ENCODE results near the gene ONECUT3.

ONECUT3 gene

DNA sequence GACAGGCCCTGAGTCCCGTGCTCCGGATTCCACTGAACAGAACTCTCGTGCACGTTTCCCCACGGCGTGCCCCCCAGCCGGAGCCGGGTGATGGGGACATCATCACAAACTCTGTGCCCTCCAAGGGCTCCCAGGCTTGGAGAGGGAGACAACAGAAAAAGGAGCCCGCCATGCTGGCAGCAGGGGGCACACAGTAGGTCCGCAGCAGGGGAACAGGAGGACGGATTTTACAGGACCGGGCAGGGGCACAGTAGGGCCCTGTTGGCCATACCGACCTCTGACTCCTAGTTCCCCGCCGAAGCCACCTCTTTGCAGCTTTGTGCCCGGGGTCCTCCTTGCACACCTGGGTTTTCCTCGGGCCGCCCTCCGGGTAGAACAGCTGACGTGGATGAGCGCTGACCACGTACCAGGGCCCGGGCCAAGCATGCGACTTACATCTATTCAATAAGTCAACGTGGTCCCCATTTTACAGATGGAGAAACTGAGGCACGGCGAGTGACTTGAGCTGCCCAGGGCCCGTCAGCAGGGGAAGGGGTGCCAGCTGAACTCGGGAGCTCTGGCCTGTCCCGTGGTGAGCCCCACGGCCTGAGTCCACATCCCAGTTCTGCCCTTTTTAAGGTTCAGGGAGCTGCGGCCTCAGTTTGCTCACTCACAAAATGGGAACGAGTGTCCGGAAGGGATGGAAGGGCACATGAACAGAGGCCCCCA is 10.2 kb upstream of the ONECUT3 start:
- DNase-seq: no peak

DNA sequence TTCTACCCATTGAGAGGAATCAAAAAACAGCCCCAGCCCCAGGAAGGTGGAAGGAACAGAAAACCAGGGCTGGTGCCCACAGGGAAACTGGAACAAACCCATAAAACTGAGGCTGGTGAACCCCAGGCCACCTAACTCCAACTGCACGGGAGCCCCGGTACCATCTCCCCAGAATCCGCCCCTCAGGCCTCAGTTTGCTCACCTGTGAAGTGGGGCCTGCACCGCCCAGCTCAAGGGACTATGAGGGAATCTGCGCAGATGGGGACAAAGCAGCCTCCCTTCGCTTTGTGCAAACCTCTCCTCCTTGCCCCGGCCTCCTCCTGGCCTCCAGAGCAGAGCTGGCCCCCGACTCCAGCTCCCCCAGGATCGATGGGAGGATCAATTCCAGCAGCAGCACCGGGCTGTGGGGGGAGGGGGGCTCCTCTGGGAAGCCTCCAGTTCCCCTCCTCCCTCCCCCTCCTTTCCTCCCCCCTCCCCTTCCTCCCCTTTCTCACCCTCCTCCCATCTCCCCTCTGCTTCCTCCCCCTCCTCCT is 9.1 kb upstream of the ONECUT3 start:
- no peak for DNase-seq

DNA sequence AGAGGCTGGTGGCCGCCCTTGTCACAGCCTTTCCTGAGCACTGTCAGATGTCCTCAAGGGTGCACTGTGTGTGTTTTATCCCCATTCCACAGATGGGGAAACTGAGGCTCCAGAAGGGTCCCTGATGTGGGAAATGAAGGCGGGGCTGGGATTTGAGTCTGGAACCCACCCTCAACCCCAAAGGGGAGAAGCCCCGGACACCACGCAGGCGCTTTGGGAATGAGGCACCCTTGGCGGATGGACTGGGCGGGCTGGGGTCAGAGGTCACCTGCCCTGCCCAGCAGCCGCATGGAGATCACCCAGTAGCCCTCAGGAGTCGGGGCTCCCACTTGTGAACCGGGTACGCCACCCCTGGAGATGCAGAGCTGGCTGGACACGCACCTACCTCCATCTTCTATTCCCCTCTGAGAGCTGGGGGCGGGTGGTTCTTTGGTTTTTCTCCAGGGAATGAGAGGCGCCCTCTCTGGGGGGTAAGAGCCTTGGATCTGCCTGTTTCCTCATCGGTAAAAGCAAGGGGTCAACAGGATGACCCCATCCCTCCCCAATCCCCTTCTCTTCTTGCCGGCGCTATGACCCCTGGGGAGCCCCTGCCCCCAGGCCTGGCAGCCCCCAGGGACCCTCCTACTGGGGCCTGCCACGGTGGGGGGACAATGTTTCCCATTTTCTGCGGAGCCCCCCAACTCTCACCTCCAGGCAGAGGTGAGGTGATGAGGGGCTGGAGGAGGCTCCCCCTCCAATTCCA is 8.3 kb upstream of the ONECUT3 start:
- no peak for DNase-seq

DNA sequence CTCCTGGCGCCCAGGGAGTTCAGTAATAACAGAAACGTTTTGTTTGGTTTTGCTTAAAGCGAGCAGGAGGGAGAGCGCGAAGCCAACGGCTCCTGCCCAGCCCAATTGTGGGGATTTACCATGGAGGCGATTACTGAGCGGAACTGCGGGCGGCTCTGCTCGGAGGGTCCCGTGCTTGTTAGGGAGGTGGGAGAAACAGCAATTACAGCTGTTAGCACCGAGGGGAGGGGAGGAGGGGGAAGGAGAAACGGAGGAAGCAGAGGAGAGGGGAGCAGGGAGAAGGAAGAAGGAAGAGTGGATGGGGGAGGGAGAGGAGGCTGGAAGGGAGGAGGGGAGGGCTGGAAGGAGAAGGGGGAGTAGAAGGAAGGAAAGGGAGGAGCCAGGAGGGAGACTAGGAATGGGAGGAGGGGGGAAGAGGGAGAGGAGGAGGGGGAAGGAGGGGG is 7.7 kb upstream of the ONECUT3 start:
- DNase-seq: no peak

DNA sequence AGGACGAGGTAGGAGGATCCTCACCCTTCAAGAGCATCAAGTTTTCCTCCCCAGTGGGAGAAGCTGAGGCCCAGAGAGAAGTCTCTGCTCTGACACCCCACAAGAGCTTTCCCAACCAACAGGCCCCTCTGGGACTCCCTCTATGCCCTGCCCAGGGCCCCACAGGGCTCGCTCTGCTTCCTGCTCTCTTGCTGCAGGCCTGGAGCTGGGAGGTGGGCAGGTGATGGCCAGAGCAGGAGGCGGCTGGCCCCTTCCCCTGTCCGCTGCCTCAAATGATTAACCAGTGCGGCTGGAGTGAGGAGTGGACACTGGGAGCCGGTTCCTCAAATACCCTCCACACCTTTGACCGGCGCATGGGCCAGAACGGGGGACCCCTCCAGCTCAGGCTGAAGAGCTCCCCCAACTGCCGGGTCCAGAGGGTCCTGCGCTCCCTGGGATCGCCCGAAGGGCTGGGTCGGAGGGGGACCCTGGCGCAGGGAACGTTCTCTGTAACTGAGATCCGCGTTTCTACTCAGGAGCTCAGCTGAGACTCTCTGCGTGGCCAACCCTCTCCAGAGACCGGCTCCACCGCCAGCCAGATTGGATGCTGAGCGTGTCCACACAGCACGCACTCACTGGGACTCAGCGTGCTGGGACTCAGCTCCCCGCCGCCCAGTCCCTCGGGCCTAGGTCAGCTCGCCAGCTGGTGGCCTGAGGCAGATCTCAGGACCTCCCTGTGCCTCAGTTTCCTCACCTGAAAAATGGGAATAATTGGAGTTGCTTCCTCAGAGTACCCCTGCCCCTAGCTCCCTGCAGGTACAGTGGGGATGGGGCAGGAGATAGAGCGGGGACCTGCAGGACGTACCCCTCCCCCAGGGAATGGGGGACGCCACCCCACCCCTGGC is 6.7 kb upstream of the ONECUT3 start:
- DNase-seq: no peak

- DNase-seq: no peak
These were observed 5.8 kb upstream of the ONECUT3 start for GRCh38 chr19:1747285-1748114.

DNA sequence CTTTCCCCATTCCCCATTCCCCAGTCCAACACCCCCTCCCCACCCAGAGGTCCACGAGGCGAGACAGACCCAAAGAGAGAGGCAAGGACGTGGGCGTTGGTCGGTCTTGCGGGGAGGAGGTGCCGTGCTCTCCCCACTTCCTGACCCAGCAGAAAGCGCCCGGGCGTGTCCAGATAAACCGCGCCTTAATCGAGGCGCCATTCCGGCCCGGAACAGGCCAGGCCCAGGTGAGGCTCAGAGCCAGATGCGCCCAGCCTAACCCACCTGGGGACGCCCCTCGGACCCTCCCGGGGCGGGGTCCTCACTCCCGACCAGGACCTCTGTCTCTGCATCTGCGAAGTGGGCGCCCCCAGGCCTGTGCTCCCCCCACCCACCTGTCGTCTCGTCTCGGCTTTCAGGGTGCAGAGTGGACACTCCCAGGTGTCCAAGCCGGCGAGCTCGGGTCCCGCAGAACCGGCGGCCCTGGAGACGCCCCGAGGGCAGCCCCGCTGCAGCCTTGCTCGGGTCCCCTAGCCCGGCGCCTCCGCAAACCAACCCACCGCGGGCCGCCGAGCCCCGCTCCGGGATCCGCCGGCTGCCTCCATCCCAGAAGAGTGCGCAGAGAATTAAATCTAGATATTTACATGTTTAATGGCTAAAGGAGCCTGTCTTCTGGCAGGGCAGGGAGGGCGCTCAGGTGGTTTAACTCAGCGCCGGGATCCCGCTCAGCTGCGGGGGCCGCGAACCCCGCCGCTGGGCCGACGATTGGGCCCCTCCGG is 5.0 kb upstream of the ONECUT3 start:
- no peak for DNase-seq

DNA sequence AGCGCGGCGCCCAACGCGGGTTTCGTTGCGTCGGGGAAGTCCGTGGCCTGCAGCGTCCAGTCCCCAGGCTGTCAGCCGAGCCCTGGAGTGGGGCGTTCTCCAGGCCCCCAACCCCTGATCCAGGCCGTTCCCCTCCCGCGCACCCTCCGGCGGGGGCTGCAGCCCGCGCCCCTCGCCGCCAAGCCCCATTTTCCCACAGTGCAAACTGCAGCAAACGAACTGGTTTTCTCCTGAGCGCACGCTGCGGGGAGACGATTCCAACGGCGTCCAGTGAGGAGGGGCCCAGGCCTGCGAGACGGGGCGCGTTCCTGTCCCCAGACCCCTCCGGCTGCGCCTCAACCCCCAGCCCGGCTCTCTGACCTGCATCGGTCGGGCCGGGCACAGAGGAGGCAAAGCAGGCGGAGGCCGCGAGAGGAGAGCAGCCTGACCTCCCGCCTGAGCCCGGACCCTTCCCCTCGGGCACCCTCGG is 4.4 kb upstream of the ONECUT3 start:
- DNase-seq: no peak

- DNase-seq: no peak
These were observed 3.6 kb upstream of the ONECUT3 start for GRCh38 chr19:1749373-1750342.

DNA sequence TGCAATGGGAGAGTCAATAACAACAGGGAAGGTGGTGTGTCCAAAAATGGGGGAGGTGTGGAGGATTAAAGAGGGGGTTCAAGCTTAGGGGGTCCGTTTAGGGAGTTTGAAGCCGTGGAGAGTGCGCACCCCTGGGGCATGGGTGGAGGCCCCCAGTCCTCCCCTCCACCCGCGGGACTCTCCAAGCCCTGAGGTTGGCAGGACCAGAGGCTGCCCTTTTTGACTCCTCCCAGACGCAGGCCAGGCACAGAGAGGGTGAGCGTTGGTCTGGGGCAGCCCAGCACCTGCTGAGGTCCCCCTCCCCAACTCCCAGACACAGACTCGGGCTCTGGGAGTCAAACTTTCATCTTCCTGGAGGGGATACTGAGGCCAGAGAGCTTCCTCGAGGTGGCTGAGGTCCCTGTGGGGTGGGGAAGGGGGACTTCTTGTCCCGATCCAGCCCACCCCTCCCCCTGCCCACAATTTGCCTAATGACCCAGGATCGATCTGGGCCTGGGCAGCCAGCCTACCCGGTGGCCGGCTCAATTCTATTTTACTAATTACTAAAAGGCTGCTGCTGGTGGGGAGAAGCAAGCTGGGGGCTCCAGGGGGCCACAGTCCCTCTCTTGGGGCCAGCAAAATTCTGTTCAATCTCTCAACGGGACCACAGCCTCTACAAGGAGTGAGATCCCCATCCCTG is 2.8 kb upstream of the ONECUT3 start:
- DNase-seq: no peak

DNA sequence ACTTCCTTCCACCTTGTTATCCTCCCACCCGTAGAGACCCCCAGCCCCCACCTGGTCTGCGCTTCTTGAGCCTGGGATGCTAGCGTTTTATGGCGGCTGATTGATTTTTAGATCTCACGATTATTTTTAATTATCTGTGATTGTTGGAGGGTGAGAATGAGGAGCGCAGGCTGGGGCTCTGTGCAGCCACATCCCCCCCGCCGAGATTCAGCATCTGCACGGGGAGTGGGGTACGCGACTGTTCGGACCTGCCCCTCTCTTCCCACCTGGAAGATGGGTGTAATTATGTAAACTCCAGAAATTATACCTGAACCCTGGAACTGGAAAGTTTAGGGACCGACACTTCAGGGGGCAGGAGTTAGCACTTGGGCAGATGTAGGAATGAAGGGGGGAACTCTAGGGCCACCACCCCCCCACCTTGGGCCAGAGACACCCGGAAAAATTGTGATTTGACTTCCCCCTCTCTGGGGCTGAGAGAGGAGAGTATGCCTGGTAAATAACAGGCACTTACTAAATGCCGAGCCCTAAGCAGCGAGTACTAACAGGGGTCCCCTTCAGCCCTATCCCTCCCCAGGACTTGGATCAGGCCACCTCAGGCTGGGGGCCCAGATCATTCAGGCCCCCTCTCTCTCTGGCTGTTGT is 1.8 kb upstream of the ONECUT3 start:
- no peak for DNase-seq

DNA sequence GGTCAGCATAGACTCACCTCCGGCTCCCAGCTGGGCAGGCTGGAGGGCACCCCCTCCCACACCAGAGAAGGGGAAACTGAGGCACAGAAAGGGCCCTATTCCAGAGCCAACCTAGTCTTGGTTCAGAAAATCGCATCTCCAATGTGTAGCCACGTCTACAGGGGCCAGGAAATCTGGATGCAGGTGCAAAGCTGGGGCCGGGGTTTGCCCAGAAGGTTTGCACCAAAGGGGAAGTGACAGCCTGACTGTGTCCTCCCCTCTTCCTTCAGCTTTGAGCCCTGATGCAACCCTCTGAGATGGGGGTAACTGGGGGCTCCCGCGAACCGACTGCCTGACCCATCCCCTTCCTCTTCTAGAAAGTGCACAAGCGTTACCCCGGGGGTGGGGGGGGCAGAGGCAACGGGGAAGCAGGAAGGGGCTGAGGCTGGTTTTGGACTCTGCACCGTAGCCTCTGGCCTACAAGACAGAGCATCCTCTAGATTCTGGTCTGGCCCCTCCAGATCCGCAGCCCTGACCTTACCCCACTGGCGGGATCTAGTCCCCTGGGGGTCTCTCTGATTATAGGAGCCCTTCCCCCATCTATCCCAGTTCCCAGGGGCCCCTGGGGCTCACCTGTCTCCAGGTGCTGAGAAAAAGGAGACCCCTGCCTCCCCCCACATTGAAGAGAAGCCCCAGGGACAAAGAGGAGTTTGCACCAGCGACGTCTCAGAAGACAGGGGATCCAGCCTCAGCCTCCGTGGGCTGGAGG is 1.1 kb upstream of the ONECUT3 start:
- DNase-seq: no peak

DNA sequence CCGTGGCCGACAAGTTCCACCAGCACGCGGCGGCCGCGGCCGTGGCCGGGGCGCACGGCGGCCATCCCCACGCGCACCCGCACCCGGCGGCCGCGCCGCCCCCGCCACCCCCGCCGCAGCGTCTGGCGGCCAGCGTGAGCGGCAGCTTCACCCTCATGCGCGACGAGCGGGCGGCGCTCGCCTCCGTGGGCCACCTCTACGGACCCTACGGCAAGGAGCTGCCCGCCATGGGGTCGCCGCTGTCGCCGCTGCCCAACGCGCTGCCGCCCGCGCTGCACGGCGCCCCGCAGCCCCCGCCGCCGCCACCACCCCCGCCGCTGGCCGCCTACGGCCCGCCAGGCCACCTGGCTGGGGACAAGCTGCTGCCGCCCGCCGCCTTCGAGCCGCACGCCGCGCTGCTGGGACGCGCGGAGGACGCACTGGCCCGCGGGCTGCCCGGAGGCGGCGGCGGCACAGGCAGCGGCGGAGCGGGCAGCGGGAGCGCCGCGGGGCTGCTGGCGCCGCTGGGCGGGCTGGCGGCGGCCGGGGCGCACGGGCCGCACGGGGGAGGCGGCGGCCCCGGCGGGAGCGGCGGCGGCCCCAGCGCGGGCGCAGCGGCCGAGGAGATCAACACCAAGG is 821 bp downstream of the ONECUT3 start:
- DNase-seq: no peak

DNA sequence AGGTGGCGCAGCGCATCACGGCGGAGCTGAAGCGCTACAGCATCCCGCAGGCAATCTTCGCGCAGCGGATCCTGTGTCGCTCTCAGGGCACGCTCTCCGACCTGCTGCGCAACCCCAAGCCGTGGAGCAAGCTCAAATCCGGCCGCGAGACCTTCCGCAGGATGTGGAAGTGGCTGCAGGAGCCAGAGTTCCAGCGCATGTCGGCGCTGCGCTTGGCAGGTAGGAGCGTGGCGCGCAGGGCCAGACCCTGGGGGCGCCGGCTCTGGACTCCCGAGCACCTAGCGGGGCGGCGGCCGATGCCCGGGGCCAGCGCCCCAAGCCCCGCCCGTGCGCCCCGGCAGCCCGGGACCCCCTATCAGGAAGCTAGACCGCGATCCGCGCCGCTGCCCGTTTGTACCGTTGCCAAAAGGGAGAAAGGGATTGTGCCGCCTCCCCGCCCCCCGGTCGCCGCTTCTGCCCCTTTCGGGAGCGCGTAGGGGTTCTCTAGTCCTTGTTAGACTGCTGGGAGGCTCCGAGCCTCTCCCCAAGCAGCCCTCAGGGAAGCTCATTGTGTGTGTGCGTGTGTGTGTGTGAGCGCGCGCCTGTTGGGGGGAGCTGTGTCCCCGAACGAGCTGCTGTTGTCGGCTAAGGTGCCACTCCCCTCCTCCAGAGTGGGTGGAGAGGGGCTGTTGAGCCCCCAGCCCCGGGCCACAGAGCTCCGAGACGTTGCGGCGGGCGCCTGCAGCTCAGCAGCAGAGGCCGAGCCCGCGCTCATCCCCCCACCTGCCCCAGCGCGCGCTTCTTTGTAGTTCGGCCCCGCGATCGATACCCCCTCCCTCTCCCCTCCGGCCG is 1.5 kb downstream of the ONECUT3 start:
- DNase-seq: peak; percentile 75

- peak; percentile 54 for DNase-seq
These were observed 2.3 kb downstream of the ONECUT3 start for GRCh38 chr19:1755467-1756171.

GRCh38 chr19:1756264-1756663 is 3.0 kb downstream of the ONECUT3 start:
- peak; percentile 17 for DNase-seq

Data from 8988T (cell line).